VCaP (cell line): ENCODE measurements around the gene PTPN14.

Experiments used
- H3K27ac ChIP-seq: fragments of 450-650 bp; 2 replicates; pipeline ENCODE4 v1.5.1; 2017
- TF ChIP-seq, protein P1 (sequence below): fragments of 450-650 bp; conservative IDR thresholded peaks from 2 replicates; pipeline ENCODE4 v1.5.1; 2017; ENCODE audit warnings: mild to moderate bottlenecking, moderate library complexity

PTPN14 gene

DNA sequence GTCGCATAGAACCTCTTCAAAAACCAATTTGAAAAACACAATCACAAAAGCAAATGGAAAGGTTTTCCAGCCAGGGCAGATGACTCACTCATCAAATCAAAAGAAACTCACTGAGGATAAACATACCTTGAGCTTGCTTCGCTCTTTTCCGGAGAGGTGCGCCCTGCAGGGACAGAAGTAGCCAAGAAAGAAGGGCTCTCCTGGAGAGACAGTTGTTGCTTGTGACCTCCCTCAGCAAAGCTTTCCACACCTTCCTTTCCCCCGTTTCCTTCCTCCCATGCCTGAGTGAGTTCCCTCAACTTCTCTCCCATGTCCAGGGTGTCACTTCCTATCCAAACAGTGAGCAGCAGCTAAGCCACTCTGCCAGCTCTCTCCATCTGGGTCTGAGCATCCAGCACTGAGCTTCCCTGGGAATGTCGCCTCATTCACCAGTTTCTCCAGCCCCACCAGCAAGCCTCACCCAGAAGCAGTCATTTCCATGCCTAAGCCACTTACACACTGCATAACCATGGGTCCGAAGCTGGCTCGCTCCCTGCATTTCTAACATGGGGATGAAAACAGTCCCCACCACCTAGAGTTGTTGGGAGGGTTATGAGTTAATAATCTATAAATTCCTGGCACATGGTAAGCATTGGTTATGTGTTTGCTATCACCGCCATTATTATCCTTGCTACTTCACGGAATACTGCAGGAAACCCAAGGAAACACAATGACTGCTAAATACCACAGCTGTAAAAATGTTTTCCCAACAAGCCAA is 75.0 kb downstream of the PTPN14 start:
- TF ChIP-seq, protein P1, sequence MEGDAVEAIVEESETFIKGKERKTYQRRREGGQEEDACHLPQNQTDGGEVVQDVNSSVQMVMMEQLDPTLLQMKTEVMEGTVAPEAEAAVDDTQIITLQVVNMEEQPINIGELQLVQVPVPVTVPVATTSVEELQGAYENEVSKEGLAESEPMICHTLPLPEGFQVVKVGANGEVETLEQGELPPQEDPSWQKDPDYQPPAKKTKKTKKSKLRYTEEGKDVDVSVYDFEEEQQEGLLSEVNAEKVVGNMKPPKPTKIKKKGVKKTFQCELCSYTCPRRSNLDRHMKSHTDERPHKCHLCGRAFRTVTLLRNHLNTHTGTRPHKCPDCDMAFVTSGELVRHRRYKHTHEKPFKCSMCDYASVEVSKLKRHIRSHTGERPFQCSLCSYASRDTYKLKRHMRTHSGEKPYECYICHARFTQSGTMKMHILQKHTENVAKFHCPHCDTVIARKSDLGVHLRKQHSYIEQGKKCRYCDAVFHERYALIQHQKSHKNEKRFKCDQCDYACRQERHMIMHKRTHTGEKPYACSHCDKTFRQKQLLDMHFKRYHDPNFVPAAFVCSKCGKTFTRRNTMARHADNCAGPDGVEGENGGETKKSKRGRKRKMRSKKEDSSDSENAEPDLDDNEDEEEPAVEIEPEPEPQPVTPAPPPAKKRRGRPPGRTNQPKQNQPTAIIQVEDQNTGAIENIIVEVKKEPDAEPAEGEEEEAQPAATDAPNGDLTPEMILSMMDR = no peak
- no peak overlapping the region for H3K27ac ChIP-seq

DNA sequence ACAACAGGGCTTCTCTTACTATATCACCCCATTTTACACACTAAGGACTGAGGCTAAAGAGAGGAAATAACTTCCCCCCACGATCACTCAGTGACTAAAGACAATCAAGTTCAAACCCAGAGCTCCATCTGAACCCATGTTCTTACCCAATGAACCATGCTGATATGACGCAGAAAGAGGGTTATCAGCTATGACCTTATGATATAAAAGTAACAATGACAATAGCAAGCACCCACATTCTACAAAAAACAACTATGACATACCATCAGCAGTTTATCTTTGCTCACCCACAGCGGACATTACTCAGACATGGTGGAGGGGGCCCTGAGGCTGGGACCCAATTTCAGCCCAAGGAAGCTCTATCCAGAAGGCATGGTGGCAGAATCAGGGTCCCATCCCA is 75.7 kb downstream of the PTPN14 start:
- H3K27ac ChIP-seq = no peak overlapping the region
- TF ChIP-seq, protein P1 = no peak

DNA sequence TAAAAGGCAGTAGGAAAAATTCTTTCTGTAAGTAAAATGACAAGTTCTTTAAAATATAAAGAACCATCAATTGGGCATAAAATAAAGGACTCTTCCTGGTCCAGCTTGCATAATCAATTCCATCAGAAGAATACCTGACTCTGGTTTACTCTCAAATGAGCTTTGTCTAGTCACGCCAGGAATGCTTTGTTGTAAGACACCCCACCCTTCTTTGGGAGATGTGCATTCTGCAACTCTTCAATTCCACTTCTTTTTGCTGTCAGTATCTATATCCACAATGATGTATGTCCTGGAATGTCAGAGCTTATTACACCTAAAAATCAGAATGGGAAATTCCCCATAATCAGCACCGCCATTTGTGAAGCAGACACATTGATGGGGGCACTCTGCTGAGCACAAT is 76.1 kb downstream of the PTPN14 start:
- TF ChIP-seq, protein P1 = no peak
- H3K27ac ChIP-seq = no peak overlapping the region

- TF ChIP-seq, protein P1 = no peak
- H3K27ac ChIP-seq = no peak overlapping the region
These were observed 76.9 kb downstream of the PTPN14 start for GRCh38 chr1:214474467-214474866.

GRCh38 chr1:214473862-214474261 is 77.5 kb downstream of the PTPN14 start:
- TF ChIP-seq, protein P1 = no peak
- no peak overlapping the region for H3K27ac ChIP-seq

DNA sequence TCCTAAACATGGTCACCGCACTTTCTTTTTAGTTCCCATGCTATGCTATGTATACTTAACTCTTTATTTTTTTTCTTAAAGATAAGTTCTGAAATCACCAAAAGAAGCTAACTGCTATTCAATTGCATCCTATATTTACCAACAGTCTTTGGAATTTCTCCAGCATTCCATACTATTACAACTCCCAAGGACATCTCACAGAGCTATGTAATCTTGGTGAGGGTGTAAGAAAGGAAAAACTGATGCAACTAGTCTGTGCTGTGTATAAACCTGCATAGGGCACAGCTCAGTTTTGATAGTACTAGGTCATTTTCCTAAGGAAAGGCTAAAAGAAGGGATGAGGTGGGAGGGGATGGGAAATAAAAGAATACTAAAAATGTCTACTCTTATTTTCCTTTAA is 78.0 kb downstream of the PTPN14 start:
- TF ChIP-seq, protein P1 = no peak
- H3K27ac ChIP-seq = no peak overlapping the region

- H3K27ac ChIP-seq = no peak overlapping the region
- TF ChIP-seq, protein P1 = no peak
These were observed 79.0 kb downstream of the PTPN14 start for GRCh38 chr1:214472364-214472763.
